Loucy (cell line): ENCODE results near the gene DGKI.

Experiments
- H2AFZ ChIP-seq: fragments of 200-600 bp; sonication (generic); 2 replicates; pipeline ENCODE4 v1.6.0; 2016; ENCODE audit warnings: antibody characterized with exemption, mild to moderate bottlenecking, low read length, moderate library complexity
- H3F3A ChIP-seq: fragments of 200-600 bp; 2 replicates; pipeline ENCODE4 v1.6.0; 2016; ENCODE audit warnings: antibody characterized with exemption, low read depth, mild to moderate bottlenecking
- H3K27me3 ChIP-seq: fragments of 200-600 bp; sonication (generic); 2 replicates; pipeline ENCODE4 v1.6.1; 2014; ENCODE audit warnings: low read length, mild to moderate bottlenecking; ENCODE audit not compliant: insufficient read depth, poor library complexity, severe bottlenecking
- H3K36me3 ChIP-seq: fragments of 200-600 bp; sonication (generic); 2 replicates; pipeline ENCODE4 v1.6.1; 2016; ENCODE audit warnings: low read length; ENCODE audit not compliant: insufficient read depth
- H3K4me1 ChIP-seq: fragments of 200-600 bp; sonication (generic); 2 replicates; pipeline ENCODE4 v1.5.1; 2014; ENCODE audit warnings: low read length, mild to moderate bottlenecking; ENCODE audit not compliant: insufficient read depth, poor library complexity, severe bottlenecking
- H3K4me2 ChIP-seq: fragments of 200-600 bp; sonication (generic); 2 replicates; pipeline ENCODE4 v1.6.0; 2014; ENCODE audit warnings: antibody characterized with exemption, low read length, low read depth, mild to moderate bottlenecking; ENCODE audit not compliant: poor library complexity, severe bottlenecking
- H3K4me3 ChIP-seq: fragments of 200-600 bp; sonication (generic); 2 replicates; pipeline ENCODE4 v1.5.1; 2014; ENCODE audit warnings: low read length, mild to moderate bottlenecking, mixed read lengths; ENCODE audit not compliant: poor library complexity, severe bottlenecking
- H3K79me2 ChIP-seq: fragments of 200-600 bp; sonication (generic); 2 replicates; pipeline ENCODE4 v1.6.1; 2014; ENCODE audit warnings: low read length; ENCODE audit not compliant: insufficient read depth
- H3K9ac ChIP-seq: fragments of 200-600 bp; sonication (generic); 2 replicates; pipeline ENCODE4 v1.6.0; 2014; ENCODE audit warnings: mild to moderate bottlenecking, low read depth, low read length, moderate library complexity; ENCODE audit not compliant: poor library complexity, severe bottlenecking
- H3K9me2 ChIP-seq: fragments of 200-600 bp; sonication (generic); replicated peaks from 2 replicates; pipeline ENCODE4 v1.6.1; 2016; ENCODE audit warnings: low read depth, low read length, mixed read lengths
- H3K9me3 ChIP-seq: fragments of 200-600 bp; sonication (generic); 2 replicates; pipeline ENCODE4 v1.6.1; 2014; ENCODE audit warnings: mild to moderate bottlenecking, antibody characterized with exemption, low read length, low read depth; ENCODE audit not compliant: insufficient read depth
- H4K20me1 ChIP-seq: fragments of 200-600 bp; sonication (generic); 2 replicates; pipeline ENCODE4 v1.6.0; 2014; ENCODE audit warnings: antibody characterized with exemption, low read length, mild to moderate bottlenecking; ENCODE audit not compliant: insufficient read depth, poor library complexity, severe bottlenecking
- EZH2phosphoT487 ChIP-seq: fragments of 200-600 bp; IDR thresholded peaks from 2 replicates; pipeline ENCODE4 v1.6.1; 2018; ENCODE audit warnings: antibody characterized with exemption, mild to moderate bottlenecking, moderate library complexity, borderline replicate concordance
- TF ChIP-seq, protein P1 (sequence below): fragments of 200-600 bp; sonication (generic); conservative IDR thresholded peaks from 2 replicates; pipeline ENCODE4 v1.5.1; 2014; ENCODE audit warnings: mild to moderate bottlenecking, antibody characterized with exemption, low read length

The DGKI gene

GRCh38 chr7:137538361-137538762 lies 308.4 kb downstream of the DGKI start:
- Histone ChIP-seq H3K79me2 (no peaks in the 10 kb centered on the region), H2AFZ (no peak overlapping the region), H3K4me3 (no peak overlapping the region), H3K9me2 (no peaks in the 10 kb centered on the region), H3K27me3 (no peaks in the 10 kb centered on the region), H4K20me1 (no peaks in the 10 kb centered on the region), H3K4me1 (no peaks in the 10 kb centered on the region), H3K36me3 (no peaks in the 10 kb centered on the region), H3F3A (no peaks in the 10 kb centered on the region; the same call in 1 of the 2 replicates), H3K9ac (no peak overlapping the region), H3K4me2 (no peak overlapping the region), H3K9me3 (no peaks in the 10 kb centered on the region)
- TF ChIP-seq EZH2phosphoT487, result no peak
- TF ChIP-seq, protein P1, sequence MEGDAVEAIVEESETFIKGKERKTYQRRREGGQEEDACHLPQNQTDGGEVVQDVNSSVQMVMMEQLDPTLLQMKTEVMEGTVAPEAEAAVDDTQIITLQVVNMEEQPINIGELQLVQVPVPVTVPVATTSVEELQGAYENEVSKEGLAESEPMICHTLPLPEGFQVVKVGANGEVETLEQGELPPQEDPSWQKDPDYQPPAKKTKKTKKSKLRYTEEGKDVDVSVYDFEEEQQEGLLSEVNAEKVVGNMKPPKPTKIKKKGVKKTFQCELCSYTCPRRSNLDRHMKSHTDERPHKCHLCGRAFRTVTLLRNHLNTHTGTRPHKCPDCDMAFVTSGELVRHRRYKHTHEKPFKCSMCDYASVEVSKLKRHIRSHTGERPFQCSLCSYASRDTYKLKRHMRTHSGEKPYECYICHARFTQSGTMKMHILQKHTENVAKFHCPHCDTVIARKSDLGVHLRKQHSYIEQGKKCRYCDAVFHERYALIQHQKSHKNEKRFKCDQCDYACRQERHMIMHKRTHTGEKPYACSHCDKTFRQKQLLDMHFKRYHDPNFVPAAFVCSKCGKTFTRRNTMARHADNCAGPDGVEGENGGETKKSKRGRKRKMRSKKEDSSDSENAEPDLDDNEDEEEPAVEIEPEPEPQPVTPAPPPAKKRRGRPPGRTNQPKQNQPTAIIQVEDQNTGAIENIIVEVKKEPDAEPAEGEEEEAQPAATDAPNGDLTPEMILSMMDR, result no peak

DNA sequence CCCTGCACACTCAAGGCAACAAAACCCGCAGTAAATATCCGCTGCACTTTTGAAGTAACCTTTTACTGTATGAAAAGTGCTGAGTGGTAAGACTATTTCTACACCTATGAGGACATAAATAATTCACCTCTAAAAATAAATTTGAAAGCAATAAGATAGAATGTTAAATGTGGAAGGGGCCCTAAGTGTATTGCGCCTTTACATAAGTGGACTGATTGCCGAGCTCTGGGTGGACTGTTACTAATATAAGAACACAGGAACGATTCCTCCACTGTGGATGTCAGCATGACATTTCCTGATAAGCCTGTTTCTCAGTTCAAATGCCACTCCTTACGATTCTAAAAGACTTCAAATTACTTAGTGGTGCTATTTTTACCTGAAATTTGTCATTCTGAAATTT lies 311.2 kb downstream of the DGKI start:
- Histone ChIP-seq H4K20me1 (no peaks in the 10 kb centered on the region), H3K79me2 (no peaks in the 10 kb centered on the region), H3K4me2 (no peak overlapping the region), H3K4me3 (no peak overlapping the region), H3K36me3 (no peaks in the 10 kb centered on the region), H3K27me3 (no peaks in the 10 kb centered on the region), H2AFZ (no peak overlapping the region), H3F3A (no peaks in the 10 kb centered on the region), H3K9me2 (no peaks in the 10 kb centered on the region), H3K9ac (no peak overlapping the region), H3K9me3 (no peaks in the 10 kb centered on the region), H3K4me1 (no peaks in the 10 kb centered on the region)
- TF ChIP-seq, protein P1, result no peak
- no peak for TF ChIP-seq EZH2phosphoT487

DNA sequence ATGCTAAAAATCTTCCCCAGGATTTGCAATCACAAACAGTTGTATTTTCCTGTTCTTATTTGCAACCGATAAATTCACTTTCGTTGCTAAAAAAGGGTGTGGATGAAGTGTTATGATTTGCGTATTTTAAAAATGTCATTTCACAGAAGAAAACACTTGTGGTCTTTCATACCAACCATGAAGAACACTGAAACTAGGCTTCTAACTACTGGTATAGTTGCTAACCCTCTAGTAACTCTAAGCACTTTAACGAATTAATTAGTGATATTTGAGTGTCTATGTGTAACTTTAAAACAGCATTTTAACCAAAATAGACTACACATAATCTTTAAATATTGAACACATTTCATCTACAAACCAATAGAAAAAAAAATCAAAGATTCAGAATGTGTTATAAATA lies 315.1 kb downstream of the DGKI start:
- TF ChIP-seq, protein P1, result no peak
- TF ChIP-seq EZH2phosphoT487, result no peak
- Histone ChIP-seq H3K9me2 (no peaks in the 10 kb centered on the region), H3F3A (no peaks in the 10 kb centered on the region), H3K36me3 (no peaks in the 10 kb centered on the region), H3K4me1 (no peaks in the 10 kb centered on the region), H2AFZ (no peak overlapping the region), H3K79me2 (no peaks in the 10 kb centered on the region), H3K27me3 (no peaks in the 10 kb centered on the region), H3K9me3 (no peaks in the 10 kb centered on the region), H3K9ac (no peak overlapping the region), H4K20me1 (no peaks in the 10 kb centered on the region), H3K4me3 (no peak overlapping the region), H3K4me2 (no peak overlapping the region)
